ENCODE results near the gene GRK1.
"Not testable (repeated sequence)": the region's sequence is repeated elsewhere in the genome, so short reads cannot be mapped to it uniquely, and the experiment has no call there.

Gene GRK1

DNA sequence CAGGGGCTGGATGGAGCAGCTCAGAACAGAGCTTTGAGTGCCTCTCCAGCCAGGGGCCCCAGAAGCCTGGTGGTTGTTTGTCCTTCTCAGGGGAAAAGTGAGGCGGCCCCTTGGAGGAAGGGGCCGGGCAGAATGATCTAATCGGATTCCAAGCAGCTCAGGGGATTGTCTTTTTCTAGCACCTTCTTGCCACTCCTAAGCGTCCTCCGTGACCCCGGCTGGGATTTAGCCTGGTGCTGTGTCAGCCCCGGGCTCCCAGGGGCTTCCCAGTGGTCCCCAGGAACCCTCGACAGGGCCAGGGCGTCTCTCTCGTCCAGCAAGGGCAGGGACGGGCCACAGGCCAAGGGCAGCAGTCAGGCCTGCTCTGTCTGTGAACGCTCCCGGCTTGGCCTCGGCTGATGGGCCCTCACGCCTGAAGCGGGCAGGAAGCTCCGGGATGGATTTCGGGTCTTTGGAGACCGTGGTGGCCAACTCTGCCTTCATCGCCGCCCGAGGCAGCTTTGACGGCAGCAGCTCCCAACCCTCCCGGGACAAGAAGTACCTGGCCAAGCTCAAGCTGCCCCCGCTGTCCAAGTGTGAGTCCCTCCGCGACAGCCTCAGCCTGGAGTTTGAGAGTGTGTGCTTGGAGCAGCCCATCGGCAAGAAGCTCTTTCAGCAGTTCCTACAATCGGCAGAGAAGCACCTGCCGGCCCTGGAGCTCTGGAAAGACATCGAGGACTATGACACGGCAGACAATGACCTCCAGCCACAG lies at the start of gene GRK1:
GRK1 (plus strand) TSS at position 269 of the 751 bp plus-strand sequence; CDS start at position 437, 168 bp downstream.
- no peak for DNase-seq

- peak; percentile 53 for DNase-seq
Measured at GRCh38 chr13:113617961-113618360, 49.1 kb upstream of the GRK1 start.

- no peak for DNase-seq
Measured at GRCh38 chr13:113618455-113618854, 48.6 kb upstream of the GRK1 start.

- no peak for DNase-seq
Measured at GRCh38 chr13:113620036-113620796, 46.8 kb upstream of the GRK1 start.

- no peak for DNase-seq
Measured at GRCh38 chr13:113621046-113621445, 46.0 kb upstream of the GRK1 start.

- DNase-seq: not testable (repeated sequence)
Measured at GRCh38 chr13:113621498-113621897, 45.5 kb upstream of the GRK1 start.

- not testable (repeated sequence) for DNase-seq
Measured at GRCh38 chr13:113621986-113622550, 45.0 kb upstream of the GRK1 start.

DNA sequence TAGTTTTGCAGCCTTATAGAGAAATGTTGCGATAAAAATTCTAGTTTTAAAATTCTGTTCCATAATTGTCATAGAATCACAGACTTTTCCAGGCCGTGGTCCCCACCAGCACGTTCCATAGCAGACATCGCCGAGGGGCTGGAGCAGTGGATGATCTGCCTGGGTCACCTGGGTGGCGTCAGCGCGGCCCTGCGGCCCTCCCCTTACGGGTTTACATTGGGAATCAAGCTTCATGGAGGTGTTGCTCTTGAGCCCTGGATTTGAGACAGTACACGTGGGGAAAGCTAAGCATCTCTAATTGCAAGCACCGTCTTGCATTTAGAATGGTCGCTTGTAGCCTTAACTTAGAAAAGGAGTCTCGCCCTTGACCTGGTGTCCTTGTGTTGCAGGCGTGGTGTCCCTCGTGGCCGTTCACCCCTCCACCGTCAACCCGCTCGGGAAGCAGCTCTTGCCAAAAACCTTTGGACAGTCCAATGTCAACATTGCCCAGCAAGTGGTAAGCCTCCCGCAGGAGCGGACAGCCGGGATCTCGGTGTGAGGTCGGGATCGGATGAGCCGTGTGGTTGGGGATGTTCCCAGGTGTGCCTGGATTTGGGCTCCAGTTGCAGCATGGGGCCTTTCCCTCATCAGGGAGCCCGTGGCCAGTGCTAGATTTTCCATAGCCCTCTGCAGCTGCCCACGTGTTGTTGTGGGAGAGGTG lies 44.1 kb upstream of the GRK1 start:
- DNase-seq: no peak

GRCh38 chr13:113623491-113624234 lies 43.4 kb upstream of the GRK1 start:
- DNase-seq: peak; percentile 33

DNA sequence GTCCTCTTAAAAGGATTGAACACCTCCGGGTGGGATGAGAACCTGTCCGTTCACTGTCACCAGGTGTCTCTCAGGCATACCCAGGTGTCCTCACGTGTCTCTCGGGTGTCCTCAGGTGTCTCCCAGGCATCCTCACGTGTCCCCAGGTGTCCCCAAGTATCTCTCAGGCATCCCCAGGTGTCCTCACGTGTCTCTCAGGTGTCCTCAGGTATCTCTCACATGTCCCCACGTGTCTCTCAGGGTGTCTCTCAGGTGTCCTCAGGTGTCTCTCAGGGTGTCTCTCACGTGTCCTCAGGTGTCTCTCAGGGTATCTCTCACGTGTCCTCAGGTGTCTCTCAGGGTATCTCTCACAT lies 42.8 kb upstream of the GRK1 start:
- no peak for DNase-seq

DNA sequence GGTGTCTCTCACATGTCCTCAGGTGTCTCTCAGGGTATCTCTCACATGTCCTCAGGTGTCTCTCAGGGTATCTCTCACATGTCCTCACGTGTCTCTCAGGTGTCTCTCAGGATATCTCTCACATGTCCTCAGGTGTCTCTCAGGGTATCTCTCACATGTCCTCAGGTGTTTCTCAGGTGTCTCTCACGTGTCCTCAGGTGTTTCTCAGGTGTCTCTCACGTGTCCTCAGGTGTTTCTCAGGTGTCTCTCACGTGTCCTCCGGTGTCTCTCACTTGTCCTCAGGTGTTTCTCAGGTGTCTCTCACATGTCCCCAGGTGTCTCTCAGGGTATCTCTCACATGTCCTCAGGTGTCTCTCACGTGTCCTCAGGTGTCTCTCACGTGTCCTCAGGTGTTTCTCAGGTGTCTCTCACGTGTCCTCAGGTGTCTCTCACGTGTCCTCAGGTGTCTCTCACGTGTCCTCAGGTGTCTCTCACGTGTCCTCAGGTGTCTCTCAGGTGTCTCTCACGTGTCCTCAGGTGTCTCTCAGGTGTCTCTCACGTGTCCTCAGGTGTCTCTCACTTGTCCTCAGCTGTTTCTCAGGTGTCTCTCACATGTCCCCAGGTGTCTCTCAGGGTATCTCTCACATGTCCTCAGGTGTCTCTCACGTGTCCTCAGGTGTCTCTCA lies 42.2 kb upstream of the GRK1 start:
- DNase-seq: not testable (repeated sequence)

- DNase-seq: no peak
Measured at GRCh38 chr13:113625965-113626721, 40.9 kb upstream of the GRK1 start.

DNA sequence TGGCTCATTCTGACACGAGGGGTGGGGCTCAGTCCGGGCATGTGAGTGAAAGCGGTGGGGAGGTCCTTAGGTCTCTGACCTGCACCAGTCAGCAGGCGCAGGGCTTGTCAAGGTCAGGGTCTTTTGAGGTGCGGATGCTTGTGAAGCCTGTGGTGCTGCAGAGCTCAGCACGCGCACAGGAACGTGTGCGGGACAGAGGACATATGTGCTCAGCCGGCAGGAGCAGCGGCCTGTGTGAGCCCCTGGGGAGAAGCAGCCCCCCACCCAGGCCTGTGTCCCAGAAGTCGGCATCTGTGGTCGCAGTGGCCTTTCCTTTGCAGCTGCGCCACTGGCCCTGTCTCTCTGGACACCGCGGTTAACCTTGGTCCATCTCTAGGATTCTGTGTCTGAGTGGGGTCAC lies 39.9 kb upstream of the GRK1 start:
- DNase-seq: no peak

GRCh38 chr13:113628291-113629270 lies 38.4 kb upstream of the GRK1 start:
- DNase-seq: no peak

DNA sequence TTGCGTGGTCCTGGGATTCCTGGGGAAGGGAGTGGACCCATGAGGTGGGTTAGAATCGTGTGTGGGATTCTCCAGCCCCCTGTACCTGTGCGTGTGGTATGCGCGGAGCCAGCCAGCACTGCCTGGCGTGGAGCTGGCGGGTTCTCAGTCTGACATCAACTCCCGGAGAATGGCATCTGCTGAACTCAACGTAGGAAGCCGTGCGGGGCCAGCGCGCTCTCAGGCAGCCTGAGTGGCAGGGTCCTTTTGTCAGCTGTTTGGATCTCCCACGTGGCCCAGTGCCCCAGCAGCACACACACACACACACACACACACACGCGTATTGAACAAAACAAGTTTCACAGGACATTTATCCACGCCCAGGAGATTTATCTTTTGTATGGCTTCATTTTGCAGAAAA lies 37.2 kb upstream of the GRK1 start:
- DNase-seq: no peak

- DNase-seq: no peak
Measured at GRCh38 chr13:113630296-113630695, 36.7 kb upstream of the GRK1 start.

DNA sequence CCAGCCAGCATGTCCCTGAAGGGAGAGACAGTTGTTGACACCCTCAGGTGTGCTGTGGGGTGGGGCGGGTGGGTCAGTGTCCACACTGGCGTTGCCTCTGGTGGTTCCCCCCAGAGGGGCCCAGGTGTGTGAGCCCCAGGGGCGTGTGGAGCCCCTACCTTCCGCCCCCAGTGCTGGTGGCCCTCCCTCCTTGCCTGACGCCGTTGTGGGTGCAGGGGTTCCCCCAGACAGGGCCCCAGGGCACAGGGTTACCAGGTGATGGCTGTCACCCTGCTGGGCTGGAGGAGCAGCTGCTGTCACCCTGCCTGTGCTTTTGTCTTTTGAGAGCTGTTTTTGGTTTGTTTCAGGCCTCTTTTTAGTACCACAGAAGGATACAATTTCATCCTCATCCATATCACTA lies 36.2 kb upstream of the GRK1 start:
- no peak for DNase-seq

- DNase-seq: no peak
Measured at GRCh38 chr13:113631341-113632095, 35.5 kb upstream of the GRK1 start.

All from hematopoietic multipotent progenitor cell treated with erythropoietin and hydrocortisone succinate and interleukin-3 and kit ligand, for 6 days (in vitro differentiated cells).